ENCODE measurements around the gene MRGPRD. TPM values are rescaled to one million over a fixed set of nuclear protein-coding genes. Genes with fewer than 3 reads are reported as not detected.
A peak's percentile ranks its signal among the peaks of the same experiment; 100 is the strongest.

MRGPRD gene
- total RNA-seq, 1 donor from 2014 or later = not detected

- DNase-seq (ENCODE audit: low spot score) = no peak
Measured at GRCh38 chr11:68970921-68971636, 9.7 kb downstream of the MRGPRD start.

GRCh38 chr11:68969386-68969785, 11.4 kb downstream of the MRGPRD start:
- DNase-seq (ENCODE audit: low spot score) = no peak

- no peak for DNase-seq (ENCODE audit: low spot score)
Measured at GRCh38 chr11:68968306-68969250, 12.2 kb downstream of the MRGPRD start.

GRCh38 chr11:68966894-68967780, 13.6 kb downstream of the MRGPRD start:
- DNase-seq (ENCODE audit: low spot score) = no peak

DNA sequence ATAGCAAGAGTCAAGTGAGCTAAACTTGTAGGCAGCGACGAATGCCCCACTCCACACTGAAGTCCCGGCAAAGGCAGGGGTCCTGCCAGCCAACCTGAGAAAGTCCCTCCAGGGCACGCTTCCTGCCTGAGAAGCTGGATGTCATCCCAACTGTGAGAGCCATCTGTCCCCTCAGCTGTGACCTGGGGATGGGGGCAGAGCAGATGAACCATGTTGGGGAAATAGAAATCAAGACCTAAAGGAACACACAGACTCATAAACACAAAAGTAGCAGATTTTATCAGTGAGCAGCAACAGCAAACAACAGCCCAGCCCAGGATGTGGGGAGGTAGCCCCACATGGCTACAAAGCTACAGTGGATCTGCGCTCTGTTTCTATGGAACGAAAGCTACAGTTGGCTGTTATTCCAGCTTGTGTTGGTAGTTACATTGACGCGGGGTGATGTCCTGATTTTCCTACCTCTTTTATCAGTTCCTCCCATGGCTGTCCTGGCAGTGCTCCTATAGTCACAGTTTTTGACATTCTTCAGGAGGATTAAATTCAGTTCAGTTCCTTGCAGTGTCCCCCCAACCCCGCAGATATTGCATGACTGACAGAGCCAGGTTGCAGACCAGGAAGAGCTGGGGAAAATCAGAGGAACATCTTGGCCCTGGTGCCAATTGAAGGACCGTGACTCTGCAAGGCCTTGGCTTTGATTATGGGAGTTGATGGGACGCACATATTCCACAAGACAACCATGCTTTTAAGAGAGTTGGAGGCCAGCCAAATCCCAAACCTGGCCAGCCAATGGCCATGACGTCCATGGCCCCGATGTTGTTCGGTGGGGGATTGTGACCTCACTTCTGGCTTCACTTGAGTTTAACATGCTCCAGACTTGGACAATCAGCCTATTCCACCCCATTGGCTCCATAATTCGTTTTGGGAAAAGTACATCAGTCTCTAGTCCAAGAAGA, 14.6 kb downstream of the MRGPRD start:
- no peak for DNase-seq (ENCODE audit: low spot score)

- no peak for DNase-seq (ENCODE audit: low spot score)
Measured at GRCh38 chr11:68963779-68964178, 17.0 kb downstream of the MRGPRD start.

GRCh38 chr11:68962527-68963250, 18.1 kb downstream of the MRGPRD start:
- DNase-seq (ENCODE audit: low spot score) = no peak

DNA sequence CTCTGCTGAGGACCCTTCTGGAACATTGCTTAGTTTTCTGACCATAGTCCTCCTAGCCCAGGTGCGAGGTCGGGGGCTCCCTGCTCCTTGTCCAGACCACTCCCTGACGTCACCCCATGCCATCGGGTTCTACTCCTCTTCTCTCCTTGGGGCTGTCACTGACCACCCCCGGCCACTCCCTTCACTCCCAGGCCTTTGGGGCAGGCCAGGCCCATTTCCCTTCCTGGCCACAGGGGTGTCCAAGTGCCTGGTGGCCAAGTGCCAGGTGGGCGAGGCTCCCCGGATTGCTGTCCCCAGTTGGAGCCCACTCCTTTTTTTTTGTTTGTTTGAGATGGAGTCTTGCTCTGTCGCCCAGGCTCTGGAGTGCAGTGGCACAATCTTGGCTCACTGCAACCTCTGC, 19.5 kb downstream of the MRGPRD start:
- no peak for DNase-seq (ENCODE audit: low spot score)

DNA sequence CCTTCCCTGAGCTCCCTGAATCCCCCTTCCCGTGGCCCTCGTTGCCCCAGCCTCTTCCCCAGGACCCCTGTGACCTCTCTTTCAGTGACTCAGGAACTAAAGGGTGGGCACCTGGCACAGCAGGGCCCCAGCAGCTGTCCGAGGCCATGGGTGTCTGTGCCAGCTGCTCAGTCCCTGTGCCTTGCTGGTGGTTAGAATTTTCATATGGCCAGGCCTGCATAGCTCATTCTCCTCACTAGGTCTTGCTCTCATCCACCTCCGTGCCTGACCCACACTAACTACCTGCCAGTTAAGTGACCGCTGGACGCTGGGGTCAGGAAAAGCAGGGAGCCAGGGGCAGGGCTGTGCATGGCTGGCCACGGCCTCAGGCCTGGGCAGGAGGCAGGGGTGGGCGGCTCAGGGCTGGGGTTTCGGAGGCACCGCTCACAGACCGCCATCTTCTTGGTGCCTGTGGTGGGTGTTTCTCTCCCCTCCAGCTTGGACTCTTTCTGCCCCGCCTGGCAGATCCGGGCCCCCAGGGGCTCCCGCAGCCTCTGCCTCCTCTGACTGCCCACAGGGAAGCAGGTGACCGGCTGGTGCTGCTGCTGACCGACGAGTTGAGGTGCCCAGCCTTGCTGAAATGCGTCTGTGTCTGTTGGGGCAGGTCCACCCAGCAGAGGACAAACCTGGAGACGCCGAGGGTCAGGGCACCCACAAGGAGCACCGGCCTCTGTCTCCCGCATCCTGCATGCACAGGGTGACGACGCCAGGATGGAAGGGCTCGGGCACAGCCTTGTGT, 20.3 kb downstream of the MRGPRD start:
- DNase-seq (ENCODE audit: low spot score) = no peak

GRCh38 chr11:68959465-68960293, 21.1 kb downstream of the MRGPRD start:
- DNase-seq (ENCODE audit: low spot score) = no peak

DNA sequence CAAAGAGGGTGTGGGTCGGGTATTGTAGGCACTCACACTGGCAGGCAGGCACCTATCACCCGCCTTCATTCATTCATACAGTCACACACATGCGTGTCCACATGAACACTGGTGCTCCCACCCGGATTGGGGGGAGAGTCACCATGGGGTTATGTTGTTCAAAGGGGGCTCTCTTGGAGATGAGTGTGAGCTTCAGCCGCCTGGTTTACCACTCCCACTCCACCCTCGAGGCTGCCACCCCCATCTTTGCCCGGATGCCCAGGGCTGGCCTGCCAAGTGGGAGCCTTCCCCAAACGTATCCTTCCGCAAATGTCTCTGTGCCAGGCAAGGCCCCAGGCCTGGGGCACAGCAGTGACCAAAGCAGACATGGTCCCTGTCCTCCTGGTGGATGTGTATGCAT, 22.6 kb downstream of the MRGPRD start:
- DNase-seq (ENCODE audit: low spot score) = no peak

DNA sequence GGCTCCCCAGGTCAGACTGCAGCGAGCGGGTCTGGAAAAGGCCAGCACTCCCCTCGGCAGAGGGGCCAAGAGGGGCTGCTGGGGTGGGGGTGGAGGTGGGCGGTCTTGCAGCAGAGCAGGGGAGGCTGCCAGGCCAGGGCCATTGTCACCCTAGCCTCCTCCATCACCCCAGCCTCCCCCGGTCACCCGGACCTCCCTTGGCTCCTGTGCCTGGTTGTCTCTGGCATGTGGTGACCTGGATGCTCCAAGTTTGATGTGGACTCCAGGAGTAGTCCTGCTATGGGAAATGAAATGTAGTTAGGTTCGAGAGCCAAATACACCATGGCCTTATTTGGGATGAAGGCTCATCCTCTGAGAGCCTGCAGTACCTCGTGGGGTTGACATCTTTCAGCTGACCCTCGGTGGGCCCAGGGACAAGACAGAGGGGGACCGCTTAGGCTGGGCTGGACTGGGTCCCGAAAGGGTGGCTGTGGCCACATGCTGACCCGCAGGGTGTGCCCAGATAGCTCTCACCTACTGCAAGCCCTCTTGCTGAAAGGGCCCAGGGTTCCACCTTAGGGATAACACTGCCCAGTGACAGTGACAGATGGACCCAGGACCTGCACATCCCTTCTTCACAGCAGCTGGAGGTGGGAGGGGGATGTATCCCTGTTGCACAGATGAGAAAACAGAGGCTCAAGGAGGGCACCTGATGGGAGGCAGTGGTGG, 24.1 kb downstream of the MRGPRD start:
- DNase-seq (ENCODE audit: low spot score) = no peak

GRCh38 chr11:68956142-68956541, 24.6 kb downstream of the MRGPRD start:
- DNase-seq (ENCODE audit: low spot score) = no peak

DNA sequence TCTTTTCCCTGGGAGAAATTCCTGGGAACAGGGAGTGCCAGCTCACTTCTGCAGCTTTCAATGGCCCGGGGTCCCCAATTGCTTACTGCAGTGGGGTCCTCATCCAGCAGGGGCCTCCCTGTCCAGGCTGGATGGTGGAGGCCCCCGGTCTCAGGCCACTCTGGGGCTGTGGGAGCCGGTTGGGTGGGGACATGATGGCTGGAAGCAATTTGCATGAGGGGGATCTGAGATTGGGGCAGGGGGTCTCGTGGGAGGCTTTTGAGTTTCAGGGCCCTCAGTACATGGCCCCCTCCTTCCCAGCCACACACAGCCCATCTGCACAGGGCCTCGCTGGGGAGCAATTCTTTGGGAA, 25.2 kb downstream of the MRGPRD start:
- DNase-seq (ENCODE audit: low spot score) = no peak

DNA sequence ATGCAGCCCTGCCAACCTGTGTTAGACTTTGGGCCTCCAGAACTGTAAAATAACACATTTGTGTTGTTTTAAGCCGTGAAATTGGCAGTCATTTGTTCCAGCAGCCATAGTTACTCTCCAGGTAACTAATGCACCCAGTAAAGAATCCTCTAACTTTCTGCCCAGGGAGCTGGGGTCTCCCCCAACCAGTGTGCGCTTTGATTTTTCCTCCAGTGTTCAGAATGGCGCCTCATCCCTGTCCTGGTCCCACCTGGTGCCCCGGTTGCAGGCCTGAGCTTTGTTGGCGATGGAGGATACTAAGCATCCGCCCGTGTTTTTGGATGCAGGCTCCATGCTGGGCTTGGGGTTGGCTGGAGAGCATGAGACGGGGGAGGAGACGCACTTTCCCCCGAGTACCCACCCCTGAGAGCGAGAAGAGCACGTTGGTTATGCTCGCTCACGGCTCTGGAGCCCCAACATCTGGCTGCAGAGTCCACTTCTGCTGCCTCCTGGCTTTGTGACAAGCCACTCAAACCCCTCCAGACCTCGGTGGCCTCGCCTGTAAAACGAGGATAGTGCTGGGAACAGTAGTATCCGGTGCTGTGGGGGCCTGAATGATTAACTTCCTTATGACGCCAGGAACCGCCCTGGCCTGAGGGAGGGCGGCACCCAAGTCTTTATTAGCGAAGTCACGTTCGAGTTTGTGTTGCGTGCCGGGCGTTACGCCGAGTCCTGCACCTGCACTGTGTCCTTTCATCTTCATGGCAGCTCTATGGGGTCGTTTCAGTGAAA, 25.8 kb downstream of the MRGPRD start:
- DNase-seq (ENCODE audit: low spot score) = peak; percentile 36

GRCh38 chr11:68950762-68951161, 30.0 kb downstream of the MRGPRD start:
- DNase-seq (ENCODE audit: low spot score) = no peak

GRCh38 chr11:68950270-68950669, 30.5 kb downstream of the MRGPRD start:
- DNase-seq (ENCODE audit: low spot score) = no peak

Data from umbilical cord (tissue), 2 donors.